RWPE1 (cell line): ENCODE measurements around the gene DTX1.

Source experiments
- CTCF ChIA-PET: fragments of 350-600 bp; sonication (Branson Sonifier 250); formaldehyde crosslinking; extraction: SDS; loops from one replicate; lab custom pipeline; 2021; lab: Yijun Ruan, JAX
- POLR2A ChIA-PET: fragments of 400-600 bp; formaldehyde crosslinking; extraction: SDS; loops from one replicate; lab custom pipeline; 2020; ENCODE audit warnings: antibody characterized with exemption; ENCODE audit not compliant: low non-redundant PET; lab: Yijun Ruan, JAX
- DNase-seq: peaks from one replicate; pipeline ENCODE4 v3.0.0; 2012; ENCODE audit warnings: low spot score
- H3K27ac ChIP-seq: fragments of 450-650 bp; 2 replicates; pipeline ENCODE4 v1.5.1; 2017
- TF ChIP-seq, protein P1 (sequence below): fragments of 450-650 bp; conservative IDR thresholded peaks from 2 replicates; pipeline ENCODE4 v1.5.1; 2017; ENCODE audit warnings: low read depth, mild to moderate bottlenecking

DTX1 gene

DNA sequence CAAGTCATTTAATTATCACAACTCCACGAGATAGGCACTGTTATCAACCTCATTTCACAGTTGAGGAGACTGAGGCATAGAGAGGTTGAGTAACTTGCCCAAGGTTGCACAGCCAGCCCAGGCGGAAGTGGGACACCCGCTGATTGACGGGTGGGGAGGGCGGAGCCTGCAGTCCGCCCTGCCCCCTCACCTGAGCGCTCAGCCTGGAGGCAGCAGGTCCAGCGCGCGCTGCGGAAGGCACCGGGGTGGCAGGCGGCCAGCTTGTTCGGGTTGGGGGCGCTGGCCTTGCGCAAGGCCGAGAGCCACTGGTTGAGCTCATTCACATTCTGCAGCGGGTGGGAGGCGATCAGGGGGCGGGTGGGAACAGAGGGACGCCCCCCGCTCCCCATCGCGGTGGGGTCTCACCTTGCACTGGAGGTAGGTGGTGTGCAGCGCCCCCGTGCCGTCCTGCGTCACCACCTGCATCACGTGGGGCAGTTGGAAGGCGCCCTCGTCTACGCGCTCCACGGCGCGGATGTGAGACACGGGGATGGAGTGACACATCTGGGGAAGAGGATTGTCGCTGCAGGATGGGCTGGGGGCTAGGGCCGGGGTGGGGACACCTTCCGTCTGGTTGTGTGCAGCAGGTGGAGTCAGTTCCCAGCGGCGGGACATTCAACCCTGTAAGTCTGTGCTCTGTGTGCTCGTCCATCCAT, 47.4 kb downstream of the DTX1 start:
- ChIA-PET CTCF (interaction anchor here (0.7 kb wide), 1 partner anchor 549 kb away, joined by 6 read pairs; no protein-coding TSS in a partner anchor), POLR2A (no interaction called here)
- TF ChIP-seq, protein P1, sequence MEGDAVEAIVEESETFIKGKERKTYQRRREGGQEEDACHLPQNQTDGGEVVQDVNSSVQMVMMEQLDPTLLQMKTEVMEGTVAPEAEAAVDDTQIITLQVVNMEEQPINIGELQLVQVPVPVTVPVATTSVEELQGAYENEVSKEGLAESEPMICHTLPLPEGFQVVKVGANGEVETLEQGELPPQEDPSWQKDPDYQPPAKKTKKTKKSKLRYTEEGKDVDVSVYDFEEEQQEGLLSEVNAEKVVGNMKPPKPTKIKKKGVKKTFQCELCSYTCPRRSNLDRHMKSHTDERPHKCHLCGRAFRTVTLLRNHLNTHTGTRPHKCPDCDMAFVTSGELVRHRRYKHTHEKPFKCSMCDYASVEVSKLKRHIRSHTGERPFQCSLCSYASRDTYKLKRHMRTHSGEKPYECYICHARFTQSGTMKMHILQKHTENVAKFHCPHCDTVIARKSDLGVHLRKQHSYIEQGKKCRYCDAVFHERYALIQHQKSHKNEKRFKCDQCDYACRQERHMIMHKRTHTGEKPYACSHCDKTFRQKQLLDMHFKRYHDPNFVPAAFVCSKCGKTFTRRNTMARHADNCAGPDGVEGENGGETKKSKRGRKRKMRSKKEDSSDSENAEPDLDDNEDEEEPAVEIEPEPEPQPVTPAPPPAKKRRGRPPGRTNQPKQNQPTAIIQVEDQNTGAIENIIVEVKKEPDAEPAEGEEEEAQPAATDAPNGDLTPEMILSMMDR, result no peak
- DNase-seq, result peak; percentile 56
- no peak overlapping the region for H3K27ac ChIP-seq

GRCh38 chr12:113104953-113105510, 48.5 kb downstream of the DTX1 start:
- CTCF ChIA-PET, result interaction anchor here (0.6 kb wide), 1 partner anchor 69 kb away, joined by 3 read pairs; no protein-coding TSS in a partner anchor
- DNase-seq, result no peak
- TF ChIP-seq, protein P1, result no peak
- no peak overlapping the region for H3K27ac ChIP-seq
- POLR2A ChIA-PET, result no interaction called here

GRCh38 chr12:113105606-113106271, 49.2 kb downstream of the DTX1 start:
- no peak overlapping the region for H3K27ac ChIP-seq
- ChIA-PET POLR2A (no interaction called here), CTCF (no interaction called here)
- TF ChIP-seq, protein P1, result no peak
- DNase-seq, result no peak

DNA sequence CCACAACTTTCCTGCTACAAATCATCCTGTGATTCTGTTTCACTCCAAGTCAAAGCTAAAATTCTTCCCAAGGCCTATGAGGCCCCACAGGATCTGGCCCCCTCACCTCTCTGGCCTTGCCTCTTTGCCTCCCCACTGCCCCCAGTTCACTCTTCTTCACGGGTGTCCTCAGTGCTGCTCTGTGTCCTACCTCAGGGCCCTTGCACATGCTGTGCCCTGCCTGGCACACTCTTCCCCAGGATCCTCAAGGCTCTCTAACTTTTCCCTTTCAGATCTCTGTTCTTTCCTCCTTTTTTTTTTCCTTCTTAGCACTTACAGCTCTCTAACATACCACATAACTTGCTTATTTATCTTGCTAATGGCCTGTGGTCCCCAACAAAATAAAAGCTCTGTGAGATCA, 49.8 kb downstream of the DTX1 start:
- H3K27ac ChIP-seq, result no peak overlapping the region
- TF ChIP-seq, protein P1, result no peak
- CTCF ChIA-PET, result interaction anchor here (0.7 kb wide), 1 partner anchor 25 kb away, joined by 3 read pairs; no protein-coding TSS in a partner anchor
- DNase-seq, result no peak
- POLR2A ChIA-PET, result no interaction called here

DNA sequence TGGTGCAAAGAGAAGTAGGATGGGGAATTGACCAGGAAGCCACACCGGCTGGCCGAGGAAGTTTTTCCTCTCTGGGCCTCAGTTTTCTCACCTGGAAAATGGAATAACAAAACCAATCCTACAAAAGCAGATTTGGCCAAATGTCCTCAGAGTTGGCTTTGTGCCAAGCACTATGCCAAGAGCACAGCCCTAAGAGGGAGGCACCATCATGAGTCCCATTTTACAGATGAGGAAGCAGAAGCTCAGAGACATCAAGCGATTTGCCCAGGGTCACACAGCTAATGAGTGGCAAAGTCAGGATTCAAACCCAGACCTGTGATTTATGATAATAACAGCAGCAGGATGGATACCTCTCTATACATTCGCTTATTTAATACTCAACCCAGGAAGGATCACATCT, 51.8 kb downstream of the DTX1 start:
- CTCF ChIA-PET, result interaction anchor here (0.6 to 0.7 kb wide), 2 partner anchors 15 to 24 kb away, joined by 4 read pairs; no protein-coding TSS in a partner anchor
- TF ChIP-seq, protein P1, result no peak
- POLR2A ChIA-PET, result no interaction called here
- DNase-seq, result no peak
- no peak overlapping the region for H3K27ac ChIP-seq

- POLR2A ChIA-PET, result no interaction called here
- CTCF ChIA-PET, result interaction anchor here (0.7 to 0.9 kb wide), 2 partner anchors 11 to 116 kb away, joined by 3 read pairs; no protein-coding TSS in a partner anchor
Measured at GRCh38 chr12:113109360-113109759, 52.8 kb downstream of the DTX1 start.

More at GRCh38 chr12:113109360-113109759, 52.8 kb downstream of the DTX1 start:
- TF ChIP-seq, protein P1, result no peak
- H3K27ac ChIP-seq, result no peak overlapping the region
- DNase-seq, result no peak
